ENCODE results near the gene THBS4. TPM values are rescaled to one million over a fixed set of nuclear protein-coding genes. Genes with fewer than 3 reads are reported as not detected.
A peak's percentile ranks its signal among the peaks of the same experiment; 100 is the strongest.

The THBS4 gene
- total RNA-seq, 2 donors from 2014 or later, result 0.79 to 8.2 TPM

DNA sequence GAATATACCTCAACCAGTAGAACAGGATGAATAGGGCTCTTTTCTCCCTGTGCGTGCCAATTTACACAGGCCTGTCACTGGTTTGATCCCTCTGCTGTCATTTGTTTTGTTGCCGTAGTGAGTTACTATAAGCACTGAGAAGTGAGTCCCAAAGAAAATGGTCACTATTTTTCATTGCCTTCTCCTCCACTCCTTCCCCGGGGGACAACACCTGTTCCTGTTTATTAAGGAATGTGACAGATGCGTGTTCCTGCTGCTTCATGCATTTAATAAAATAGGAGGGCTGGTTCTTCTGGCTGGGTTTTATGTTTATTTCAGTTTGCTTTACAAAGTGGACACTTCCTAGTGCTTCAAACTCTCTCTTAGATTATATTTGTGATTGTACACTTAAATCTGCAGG lies 6.4 kb downstream of the THBS4 start:
- DNase-seq, result no peak

DNA sequence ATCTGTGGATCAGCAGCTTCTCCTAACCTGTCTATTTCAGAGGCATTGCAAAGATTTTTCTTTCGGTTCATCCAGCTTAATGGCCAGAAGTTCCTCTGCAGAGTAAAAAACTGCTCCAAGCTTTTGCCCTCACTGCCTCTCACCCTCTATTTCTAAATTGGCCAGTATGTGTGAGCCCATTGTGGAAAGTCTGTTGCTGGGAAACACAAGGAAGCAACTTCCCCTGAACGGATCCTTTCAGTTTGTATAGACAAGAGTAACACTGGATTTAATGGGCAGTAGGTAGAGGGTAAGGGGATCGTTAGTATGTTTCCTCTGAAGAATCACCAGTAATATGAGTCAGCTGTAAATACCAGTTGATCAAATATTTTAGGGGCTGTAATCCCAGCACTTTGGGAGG lies 7.2 kb downstream of the THBS4 start:
- intact Hi-C loops (cut with DNase I, micrococcal nuclease), result no loop called here
- DNase-seq (no peak), ATAC-seq (no peak)

More for the DNA sequence above, 6.4 kb downstream of the THBS4 start:
- no peak for ATAC-seq
- intact Hi-C loops (cut with DNase I, micrococcal nuclease), result no loop called here

DNA sequence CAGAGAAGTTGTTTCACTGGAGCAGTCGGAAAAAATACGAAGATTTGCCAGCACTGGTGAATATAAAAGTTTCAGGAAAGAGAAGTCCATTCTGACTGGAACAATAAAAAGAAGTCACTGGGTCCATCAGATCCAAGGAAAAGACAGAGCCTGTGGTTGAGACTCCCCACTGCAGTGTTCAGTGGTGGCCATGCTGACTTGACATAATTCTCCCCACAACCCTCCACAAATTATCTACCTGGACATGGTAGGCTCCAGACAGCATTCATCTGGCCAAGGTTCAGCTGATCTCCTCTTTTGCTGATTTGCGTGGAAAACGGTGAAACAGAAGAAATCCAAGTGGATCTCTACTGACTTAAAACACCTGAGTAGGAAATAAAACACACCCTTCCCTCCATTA lies 8.0 kb downstream of the THBS4 start:
- ATAC-seq (no peak), DNase-seq (no peak)
- intact Hi-C loops (cut with DNase I, micrococcal nuclease), result no loop called here

- no peak for ATAC-seq
- DNase-seq, result no peak
- intact Hi-C loops (cut with DNase I, micrococcal nuclease), result no loop called here
Measured at GRCh38 chr5:80048084-80048780, 13.1 kb downstream of the THBS4 start.

GRCh38 chr5:80052464-80052863 lies 17.3 kb downstream of the THBS4 start:
- ATAC-seq (no peak), DNase-seq (no peak)
- intact Hi-C loops (cut with DNase I, micrococcal nuclease), result no loop called here

- no peak for ATAC-seq
- intact Hi-C loops (cut with DNase I, micrococcal nuclease), result no loop called here
- DNase-seq, result no peak
Measured at GRCh38 chr5:80054682-80055081, 19.5 kb downstream of the THBS4 start.

GRCh38 chr5:80055491-80056170 lies 20.5 kb downstream of the THBS4 start:
- ATAC-seq (no peak), DNase-seq (no peak)
- intact Hi-C loops (cut with DNase I, micrococcal nuclease), result no loop called here

DNA sequence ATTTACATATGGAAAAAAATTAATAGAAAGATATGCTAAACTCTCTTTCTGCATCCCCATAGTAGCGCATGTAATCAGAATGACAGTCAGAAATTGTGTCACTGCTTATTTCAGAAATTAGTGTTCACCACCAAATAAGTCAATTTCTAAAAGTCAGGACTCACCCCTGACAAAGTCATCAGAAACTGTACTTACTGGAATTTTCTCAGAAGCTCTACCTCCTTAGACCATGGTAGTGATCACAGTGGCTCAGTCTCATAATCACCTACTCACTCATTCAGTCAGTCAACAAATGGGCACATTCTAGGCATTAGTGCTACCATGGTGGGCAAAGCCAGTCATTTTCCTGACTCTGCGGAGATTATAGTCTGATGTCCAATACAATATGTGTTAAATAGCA lies 22.0 kb downstream of the THBS4 start:
- intact Hi-C loops (cut with DNase I, micrococcal nuclease), result no loop called here
- ATAC-seq, result no peak
- DNase-seq, result no peak

- no peak for ATAC-seq
- intact Hi-C loops (cut with DNase I, micrococcal nuclease), result no loop called here
- DNase-seq, result no peak
Measured at GRCh38 chr5:80057921-80058320, 22.8 kb downstream of the THBS4 start.

DNA sequence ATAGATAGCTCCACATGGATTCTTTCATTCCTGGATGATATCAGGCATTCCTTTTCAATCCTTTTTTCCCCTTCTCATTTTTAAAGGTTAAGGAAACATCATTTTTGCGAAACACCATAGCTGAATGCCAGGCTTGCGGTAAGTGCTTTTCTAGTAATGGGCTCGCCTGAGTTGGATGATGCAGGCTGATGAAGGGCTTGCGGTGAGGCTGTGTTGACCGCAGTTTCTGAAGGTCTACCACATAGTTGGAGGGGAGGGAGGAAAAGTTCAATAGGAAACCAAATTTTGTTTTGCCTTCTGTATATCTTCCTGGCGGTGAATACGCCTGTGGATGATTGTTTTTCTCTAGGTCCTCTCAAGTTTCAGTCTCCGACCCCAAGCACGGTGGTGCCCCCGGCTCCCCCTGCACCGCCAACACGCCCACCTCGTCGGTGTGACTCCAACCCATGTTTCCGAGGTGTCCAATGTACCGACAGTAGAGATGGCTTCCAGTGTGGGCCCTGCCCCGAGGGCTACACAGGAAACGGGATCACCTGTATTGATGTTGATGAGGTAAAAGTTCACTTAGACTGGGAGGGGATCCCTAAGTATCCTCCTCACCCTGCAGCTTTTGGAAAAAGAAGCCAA lies 24.3 kb downstream of the THBS4 start:
- ATAC-seq (no peak), DNase-seq (no peak)
- intact Hi-C loops (cut with DNase I, micrococcal nuclease), result no loop called here

- intact Hi-C loops (cut with DNase I, micrococcal nuclease), result no loop called here
- no peak for ATAC-seq
- DNase-seq, result no peak
Measured at GRCh38 chr5:80060966-80061365, 25.8 kb downstream of the THBS4 start.

DNA sequence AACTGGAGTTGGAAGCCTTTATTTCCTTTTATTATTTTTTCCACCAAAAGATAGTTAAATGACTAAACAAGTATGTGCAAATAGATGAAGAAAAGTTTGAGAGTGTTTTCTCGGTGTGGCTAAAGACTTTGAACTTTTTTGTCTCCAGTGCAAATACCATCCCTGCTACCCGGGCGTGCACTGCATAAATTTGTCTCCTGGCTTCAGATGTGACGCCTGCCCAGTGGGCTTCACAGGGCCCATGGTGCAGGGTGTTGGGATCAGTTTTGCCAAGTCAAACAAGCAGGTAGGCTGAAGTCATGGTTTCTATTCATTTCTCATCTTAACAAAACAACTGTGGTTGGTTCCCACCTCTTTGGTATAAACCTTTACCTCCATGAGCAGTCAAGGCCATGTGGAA lies 26.4 kb downstream of the THBS4 start:
- DNase-seq (no peak), ATAC-seq (no peak)
- intact Hi-C loops (cut with DNase I, micrococcal nuclease), result no loop called here

- intact Hi-C loops (cut with DNase I, micrococcal nuclease), result no loop called here
- ATAC-seq (no peak), DNase-seq (no peak)
Measured at GRCh38 chr5:80064124-80064523, 29.0 kb downstream of the THBS4 start.

DNA sequence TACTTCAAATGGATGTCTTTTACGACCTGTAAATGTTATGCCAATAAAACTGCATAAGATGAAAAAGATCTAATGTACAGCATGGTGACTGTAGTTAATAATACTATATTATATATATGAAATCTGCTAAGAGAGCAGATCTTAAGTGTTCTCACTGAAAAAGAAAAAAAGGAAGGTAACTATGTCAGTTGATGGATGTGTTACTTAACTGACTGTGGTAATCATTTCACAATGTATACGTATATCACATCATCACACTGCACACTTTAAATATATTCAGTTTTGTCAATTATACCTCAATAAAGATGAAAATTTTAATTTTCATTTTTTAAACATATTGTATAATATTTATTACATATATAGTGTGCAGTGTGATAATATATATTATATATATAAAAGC lies 31.9 kb downstream of the THBS4 start:
- no peak for ATAC-seq
- DNase-seq, result no peak
- intact Hi-C loops (cut with DNase I, micrococcal nuclease), result no loop called here

- intact Hi-C loops (cut with DNase I, micrococcal nuclease), result no loop called here
- ATAC-seq, result no peak
- DNase-seq, result no peak
Measured at GRCh38 chr5:80067531-80068245, 32.5 kb downstream of the THBS4 start.

- no peak for DNase-seq
- no peak for ATAC-seq
- intact Hi-C loops (cut with DNase I, micrococcal nuclease), result no loop called here
Measured at GRCh38 chr5:80068246-80068636, 33.1 kb downstream of the THBS4 start.

- intact Hi-C loops (cut with DNase I, micrococcal nuclease), result no loop called here
- DNase-seq (no peak), ATAC-seq (no peak)
Measured at GRCh38 chr5:80068775-80069174, 33.6 kb downstream of the THBS4 start.

DNA sequence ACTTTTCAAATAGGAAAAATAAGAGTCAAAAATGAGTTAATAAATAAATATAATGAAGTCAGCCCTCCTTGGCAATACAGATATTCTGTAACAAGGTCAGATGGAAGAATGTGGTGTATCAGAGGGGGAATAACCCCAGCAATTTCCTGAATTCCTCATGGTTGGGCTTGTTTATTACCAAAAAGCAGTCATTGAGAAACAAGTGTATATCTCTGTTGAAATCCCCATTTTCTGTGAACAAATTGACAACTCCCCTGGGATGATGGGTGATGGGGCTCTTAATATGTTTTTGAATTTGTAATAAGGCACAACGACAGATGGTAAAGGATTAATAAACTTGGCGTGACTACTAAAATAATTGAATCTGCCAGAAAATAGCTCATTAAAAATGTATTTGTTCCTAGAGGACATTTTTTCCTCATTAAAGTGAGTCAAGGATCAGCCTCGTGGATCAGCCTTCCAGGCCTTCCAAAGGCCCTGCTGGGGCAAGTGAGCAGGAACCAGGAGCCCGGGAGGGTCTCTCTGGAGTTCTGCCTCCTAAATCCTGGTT lies 34.2 kb downstream of the THBS4 start:
- DNase-seq, result no peak
- ATAC-seq, result no peak

GRCh38 chr5:80069918-80070318 lies 34.8 kb downstream of the THBS4 start:
- DNase-seq (no peak), ATAC-seq (peak; percentile 88)
- intact Hi-C loops (cut with DNase I, micrococcal nuclease), result no loop called here

More for the DNA sequence above, 34.2 kb downstream of the THBS4 start:
- intact Hi-C loops (cut with DNase I, micrococcal nuclease), result no loop called here

Data from left colon (tissue), 2 donors.